ENCODE data around the gene GRIP1. TPM values are rescaled to one million over a fixed set of nuclear protein-coding genes. Genes with fewer than 3 reads are reported as not detected.

Gene GRIP1
- total RNA-seq, 1 donor from 2014 or later = 4.2 TPM

DNA sequence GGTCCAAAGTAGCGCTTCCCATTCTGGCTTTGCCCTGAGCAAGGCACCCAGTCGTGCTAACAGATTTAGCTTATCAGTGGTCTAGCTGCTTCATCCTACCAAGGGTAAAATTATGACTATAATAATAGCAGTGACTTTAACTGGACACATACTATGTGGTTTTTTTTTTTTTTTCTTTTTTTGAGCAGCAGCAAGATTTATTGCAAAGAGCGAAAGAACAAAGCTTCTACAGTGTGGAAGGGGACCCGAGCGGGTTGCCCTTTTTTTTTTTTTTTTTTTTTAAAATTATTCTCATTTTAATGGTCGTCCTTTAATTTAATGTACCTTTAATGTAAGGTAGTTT, 376.1 kb downstream of the GRIP1 start:
- Histone ChIP-seq H3K36me3 (no peaks in the 10 kb centered on the region), H3K4me1 (peaks cover 14% of the 10 kb centered on the region), H3K9me3 (no peaks in the 10 kb centered on the region), H3K4me3 (peak overlapping the region; percentile 60 to 62), H3K27me3 (no peaks in the 10 kb centered on the region), H3K27ac (peak overlapping the region; percentile 56)
- intact Hi-C loops (cut with DNase I) = no loop called here
- TF ChIP-seq POLR2A (IDR thresholded peaks at IDR 0.05) (no peak), POLR2AphosphoS5 (IDR thresholded peaks at IDR 0.05; ENCODE audit: insufficient read depth in 1 of 2, low read depth in 1 of 2) (no peak)
- TF ChIP-seq, protein P1, sequence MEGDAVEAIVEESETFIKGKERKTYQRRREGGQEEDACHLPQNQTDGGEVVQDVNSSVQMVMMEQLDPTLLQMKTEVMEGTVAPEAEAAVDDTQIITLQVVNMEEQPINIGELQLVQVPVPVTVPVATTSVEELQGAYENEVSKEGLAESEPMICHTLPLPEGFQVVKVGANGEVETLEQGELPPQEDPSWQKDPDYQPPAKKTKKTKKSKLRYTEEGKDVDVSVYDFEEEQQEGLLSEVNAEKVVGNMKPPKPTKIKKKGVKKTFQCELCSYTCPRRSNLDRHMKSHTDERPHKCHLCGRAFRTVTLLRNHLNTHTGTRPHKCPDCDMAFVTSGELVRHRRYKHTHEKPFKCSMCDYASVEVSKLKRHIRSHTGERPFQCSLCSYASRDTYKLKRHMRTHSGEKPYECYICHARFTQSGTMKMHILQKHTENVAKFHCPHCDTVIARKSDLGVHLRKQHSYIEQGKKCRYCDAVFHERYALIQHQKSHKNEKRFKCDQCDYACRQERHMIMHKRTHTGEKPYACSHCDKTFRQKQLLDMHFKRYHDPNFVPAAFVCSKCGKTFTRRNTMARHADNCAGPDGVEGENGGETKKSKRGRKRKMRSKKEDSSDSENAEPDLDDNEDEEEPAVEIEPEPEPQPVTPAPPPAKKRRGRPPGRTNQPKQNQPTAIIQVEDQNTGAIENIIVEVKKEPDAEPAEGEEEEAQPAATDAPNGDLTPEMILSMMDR (IDR thresholded peaks at IDR 0.05) = no peak
- DNase-seq (ENCODE audit: extremely low spot score in 2 of 2) = no peak

- Histone ChIP-seq H3K4me1 (peaks cover 14% of the 10 kb centered on the region), H3K4me3 (peak within 1 kb of the TSS; percentile 60 to 62), H3K36me3 (no peaks in the 10 kb centered on the region), H3K27me3 (no peaks in the 10 kb centered on the region), H3K27ac (peak within 1 kb of the TSS; percentile 56), H3K9me3 (no peaks in the 10 kb centered on the region)
- intact Hi-C loops (cut with DNase I) = no loop called here
- TF ChIP-seq, protein P1 (IDR thresholded peaks at IDR 0.05) = no peak
- TF ChIP-seq POLR2A (IDR thresholded peaks at IDR 0.05) (peak in 1 of 2 donors; percentile 15), POLR2AphosphoS5 (IDR thresholded peaks at IDR 0.05; ENCODE audit: insufficient read depth in 1 of 2, low read depth in 1 of 2) (peak; percentile 81 to 85)
- peak; percentile 98 for DNase-seq (ENCODE audit: extremely low spot score in 2 of 2)
Observed at GRCh38 chr12:66301944-66302826, 376.7 kb downstream of the GRIP1 start, which contains the start of gene HELB. TSS of gene HELB (plus strand) at chr12:66302493. CDS start at chr12:66302604, 111 bp downstream.

DNA sequence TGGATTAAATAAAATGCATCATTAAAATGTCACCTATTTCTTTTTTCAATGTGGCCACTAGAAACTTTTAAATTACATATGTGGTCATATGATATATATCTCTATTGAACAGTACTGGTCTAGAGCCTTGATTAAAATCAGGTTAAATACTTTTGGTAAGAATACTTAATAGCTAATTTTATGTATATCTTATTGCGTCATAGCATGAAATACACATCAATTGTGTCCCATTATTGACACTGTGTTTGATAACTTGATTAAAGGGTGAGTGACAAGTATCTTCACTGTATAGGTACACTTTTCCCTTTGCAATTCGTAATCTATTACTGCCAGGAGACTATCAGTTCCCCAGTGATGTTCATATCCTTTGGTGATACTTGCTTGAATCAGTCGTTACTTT, 381.0 kb downstream of the GRIP1 start:
- no peak for TF ChIP-seq POLR2A (IDR thresholded peaks at IDR 0.05)
- TF ChIP-seq, protein P1 (IDR thresholded peaks at IDR 0.05) = no peak
- no peak for TF ChIP-seq POLR2AphosphoS5 (IDR thresholded peaks at IDR 0.05; ENCODE audit: insufficient read depth in 1 of 2, low read depth in 1 of 2)
- no peaks in the 10 kb centered on the region for H3K4me1 ChIP-seq
- intact Hi-C loops (cut with DNase I) = no loop called here

More for the DNA sequence above, 381.0 kb downstream of the GRIP1 start:
- H3K36me3 ChIP-seq = no peaks in the 10 kb centered on the region
- H3K4me3 ChIP-seq = no peak overlapping the region
- no peaks in the 10 kb centered on the region for H3K27me3 ChIP-seq
- no peaks in the 10 kb centered on the region for H3K9me3 ChIP-seq
- H3K27ac ChIP-seq = no peak overlapping the region
- DNase-seq (ENCODE audit: extremely low spot score in 2 of 2) = no peak

Small RNA genes lying within 50 kb of the gene (small RNA-seq; reads per million reads assigned to genes)
- not detected for gene OSBPL9P5

All from vagina (tissue), 2 donors.